ENCODE measurements around the gene MLLT10.

The MLLT10 gene

GRCh38 chr10:21501731-21502347, 32.2 kb upstream of the MLLT10 start:
- no peak for DNase-seq

- DNase-seq = no peak
Observed at GRCh38 chr10:21502348-21502740, 31.7 kb upstream of the MLLT10 start.

- no peak for DNase-seq
Observed at GRCh38 chr10:21503542-21503941, 30.5 kb upstream of the MLLT10 start.

GRCh38 chr10:21505711-21506278, 28.2 kb upstream of the MLLT10 start:
- DNase-seq = no peak

GRCh38 chr10:21506351-21506750, 27.7 kb upstream of the MLLT10 start:
- no peak for DNase-seq

- no peak for DNase-seq
Observed at GRCh38 chr10:21507150-21507549, 26.9 kb upstream of the MLLT10 start.

- no peak for DNase-seq
Observed at GRCh38 chr10:21508706-21509331, 25.2 kb upstream of the MLLT10 start.

GRCh38 chr10:21509341-21510240, 24.4 kb upstream of the MLLT10 start:
- DNase-seq = no peak

- no peak for DNase-seq
Observed at GRCh38 chr10:21510241-21511094, 23.6 kb upstream of the MLLT10 start.

GRCh38 chr10:21511095-21511570, 22.9 kb upstream of the MLLT10 start:
- no peak for DNase-seq

- DNase-seq = no peak
Observed at GRCh38 chr10:21511946-21512572, 22.0 kb upstream of the MLLT10 start.

- DNase-seq = no peak
Observed at GRCh38 chr10:21512573-21513404, 21.2 kb upstream of the MLLT10 start.

GRCh38 chr10:21513405-21513788, 20.6 kb upstream of the MLLT10 start:
- DNase-seq = no peak

GRCh38 chr10:21514129-21514817, 19.8 kb upstream of the MLLT10 start:
- DNase-seq = no peak

- DNase-seq = no peak
Observed at GRCh38 chr10:21514818-21515351, 19.1 kb upstream of the MLLT10 start.

- DNase-seq = no peak
Observed at GRCh38 chr10:21515361-21516241, 18.4 kb upstream of the MLLT10 start.

- peak; percentile 47 for DNase-seq
Observed at GRCh38 chr10:21516242-21517131, 17.5 kb upstream of the MLLT10 start.
